Stimulated activated CD4-positive, alpha-beta T cell treated with anti-CD3 and anti-CD28 coated beads, TNF-alpha, amount 100 ng/mL, for 24 hours (primary cell): ENCODE data around the gene EDRF1.
"Not testable (repeated sequence)": the region's sequence is repeated elsewhere in the genome, so short reads cannot be mapped to it uniquely, and the experiment has no call there.

Experiments used
- DNase-seq, 3 experiments: peaks; one replicate each; pipeline ENCODE4 v3.0.0-alpha.2; 2020; ENCODE audit warnings: low read depth in 3 of 3

The EDRF1 gene

GRCh38 chr10:125719173-125720001 is at the start of gene EDRF1:
EDRF1 (plus strand) TSS chr10:125719709; CDS start chr10:125719808, 99 bp downstream.
- DNase-seq: peak; percentile 98 to 99 (median 98)

GRCh38 chr10:125672884-125673283 is 46.6 kb upstream of the EDRF1 start:
- no peak for DNase-seq

- no peak for DNase-seq
Measured at GRCh38 chr10:125679436-125679835, 40.1 kb upstream of the EDRF1 start.

- DNase-seq: no peak
Measured at GRCh38 chr10:125683063-125683462, 36.4 kb upstream of the EDRF1 start, which contains the start of gene TEX36. TEX36 (minus strand) TSS chr10:125683163; CDS start chr10:125682989, 174 bp downstream.

GRCh38 chr10:125683821-125684220 is 35.7 kb upstream of the EDRF1 start:
- no peak for DNase-seq

- no peak for DNase-seq
Measured at GRCh38 chr10:125684581-125684980, 34.9 kb upstream of the EDRF1 start.

- DNase-seq: no peak
Measured at GRCh38 chr10:125687507-125688185, 31.9 kb upstream of the EDRF1 start.

GRCh38 chr10:125689955-125690569 is 29.4 kb upstream of the EDRF1 start:
- DNase-seq: no peak

- no peak for DNase-seq
Measured at GRCh38 chr10:125691160-125691981, 28.1 kb upstream of the EDRF1 start.

GRCh38 chr10:125692196-125692595 is 27.3 kb upstream of the EDRF1 start:
- no peak for DNase-seq

GRCh38 chr10:125692601-125693523 is 26.6 kb upstream of the EDRF1 start:
- no peak for DNase-seq

- no peak for DNase-seq
Measured at GRCh38 chr10:125693524-125693847, 26.0 kb upstream of the EDRF1 start.

- DNase-seq: no peak
Measured at GRCh38 chr10:125694883-125695282, 24.6 kb upstream of the EDRF1 start.

GRCh38 chr10:125696884-125697283 is 22.6 kb upstream of the EDRF1 start:
- not testable (repeated sequence) for DNase-seq

GRCh38 chr10:125698481-125698998 is 21.0 kb upstream of the EDRF1 start:
- DNase-seq: no peak

- DNase-seq: no peak
Measured at GRCh38 chr10:125699562-125700143, 19.9 kb upstream of the EDRF1 start.

- DNase-seq: no peak
Measured at GRCh38 chr10:125700355-125700911, 19.1 kb upstream of the EDRF1 start.

- no peak for DNase-seq
Measured at GRCh38 chr10:125707541-125708468, 11.7 kb upstream of the EDRF1 start.
